ENCODE measurements around the gene BBX. TPM values are rescaled to one million over a fixed set of nuclear protein-coding genes. Genes with fewer than 3 reads are reported as not detected.

Gene BBX
- total RNA-seq, 1 donor from 2014 or later, result 51.6 TPM

GRCh38 chr3:107841831-107842230, 319.1 kb downstream of the BBX start:
- no peak for DNase-seq (ENCODE audit: low read depth, low spot score)
- H3K27ac Mint-ChIP-seq (ENCODE audit: unreplicated experiment), result no peak overlapping the region
- H3K9me3 Mint-ChIP-seq, result peaks cover 6% of the 10 kb centered on the region
- TF ChIP-seq CTCF (conservative IDR thresholded peaks at IDR 0.05), result no peak
- H3K4me1 Mint-ChIP-seq, result peaks cover 14% of the 10 kb centered on the region
- H3K36me3 Mint-ChIP-seq (ENCODE audit: low read depth), result no peaks in the 10 kb centered on the region
- H3K4me3 Mint-ChIP-seq, result no peak overlapping the region
- H3K27me3 Mint-ChIP-seq (ENCODE audit: low read depth), result no peaks in the 10 kb centered on the region

GRCh38 chr3:107842940-107843339, 320.2 kb downstream of the BBX start:
- no peak overlapping the region for H3K27ac Mint-ChIP-seq (ENCODE audit: unreplicated experiment)
- no peaks in the 10 kb centered on the region for H3K27me3 Mint-ChIP-seq (ENCODE audit: low read depth)
- H3K36me3 Mint-ChIP-seq (ENCODE audit: low read depth), result no peaks in the 10 kb centered on the region
- no peak for DNase-seq (ENCODE audit: low read depth, low spot score)
- H3K9me3 Mint-ChIP-seq, result peaks cover 6% of the 10 kb centered on the region
- peaks cover 11% of the 10 kb centered on the region for H3K4me1 Mint-ChIP-seq
- TF ChIP-seq CTCF (conservative IDR thresholded peaks at IDR 0.05), result no peak
- no peak overlapping the region for H3K4me3 Mint-ChIP-seq

GRCh38 chr3:107845380-107846278, 322.9 kb downstream of the BBX start:
- Mint-ChIP-seq H3K27me3 (ENCODE audit: low read depth) (no peaks in the 10 kb centered on the region), H3K9me3 (peaks cover 6% of the 10 kb centered on the region), H3K27ac (ENCODE audit: unreplicated experiment) (no peak overlapping the region), H3K4me1 (peaks cover 11% of the 10 kb centered on the region), H3K36me3 (ENCODE audit: low read depth) (no peaks in the 10 kb centered on the region), H3K4me3 (no peak overlapping the region)
- no peak for DNase-seq (ENCODE audit: low read depth, low spot score)
- TF ChIP-seq CTCF (conservative IDR thresholded peaks at IDR 0.05), result no peak

- H3K4me3 Mint-ChIP-seq, result no peak overlapping the region
- no peaks in the 10 kb centered on the region for H3K27me3 Mint-ChIP-seq (ENCODE audit: low read depth)
- peak; percentile 77 for DNase-seq (ENCODE audit: low read depth, low spot score)
- peak; percentile 74 for TF ChIP-seq CTCF (conservative IDR thresholded peaks at IDR 0.05)
- peaks cover 11% of the 10 kb centered on the region for H3K4me1 Mint-ChIP-seq
- peaks cover 8% of the 10 kb centered on the region for H3K9me3 Mint-ChIP-seq
- no peak overlapping the region for H3K27ac Mint-ChIP-seq (ENCODE audit: unreplicated experiment)
- H3K36me3 Mint-ChIP-seq (ENCODE audit: low read depth), result no peaks in the 10 kb centered on the region
These were observed 323.6 kb downstream of the BBX start for GRCh38 chr3:107846279-107846852.

- Mint-ChIP-seq H3K36me3 (ENCODE audit: low read depth) (no peaks in the 10 kb centered on the region), H3K27ac (ENCODE audit: unreplicated experiment) (no peak overlapping the region), H3K4me3 (no peak overlapping the region), H3K9me3 (peaks cover 8% of the 10 kb centered on the region), H3K27me3 (ENCODE audit: low read depth) (no peaks in the 10 kb centered on the region), H3K4me1 (peaks cover 11% of the 10 kb centered on the region)
- DNase-seq (ENCODE audit: low read depth, low spot score), result no peak
- TF ChIP-seq CTCF (conservative IDR thresholded peaks at IDR 0.05), result no peak
These were observed 325.0 kb downstream of the BBX start for GRCh38 chr3:107847791-107848190.
